Endothelial cell of umbilical vein (primary cell): Measurements from ENCODE around the gene GGT7. TPM values are rescaled to one million over a fixed set of nuclear protein-coding genes. Genes with fewer than 3 reads are reported as not detected.

Experiments
- BruUV-seq: library from RNA; stranded (reverse); fragments of 400-500 nt; replicated peaks from 2 replicates; lab custom pipeline; 2021; lab: Mats Ljungman, UMichigan
- CTCF ChIA-PET: fragments of 300-600, 350-600 bp; sonication (Branson Sonifier 250); formaldehyde crosslinking; loops from one replicate; lab custom pipeline; 2021; ENCODE audit warnings: antibody characterized with exemption, inconsistent platforms; lab: Charles Lee
- POLR2A ChIA-PET: fragments of 300-600, 350-600 bp; sonication (Branson Sonifier 250); formaldehyde crosslinking; loops from one replicate; lab custom pipeline; 2021; ENCODE audit warnings: antibody characterized with exemption, inconsistent platforms; lab: Charles Lee
- DNase-seq: peaks from one replicate; pipeline ENCODE4 v3.0.0-alpha.2; 2011; ENCODE audit warnings: low read depth, low spot score
- FAIRE-seq: peaks from 2 replicates; lab custom pipeline; 2011; peaks lifted over from hg19 to GRCh38; lab: Jason Lieb, UNC
- H2AFZ ChIP-seq: 2 replicates; pipeline ENCODE4 v1.6.0; 2012; ENCODE audit warnings: low read depth, low read length, control low read depth, inconsistent platforms
- H3K27ac ChIP-seq: 2 replicates; pipeline ENCODE4 v1.5.1; 2011; ENCODE audit warnings: low read depth, mild to moderate bottlenecking, control low read depth, low read length, moderate library complexity; ENCODE audit not compliant: insufficient read depth
- H3K27me3 ChIP-seq, 2 experiments: 2 replicates each; pipeline versions ENCODE4 v1.6.0 to v1.6.1; 2011; ENCODE audit warnings: low read length in 2 of 2, mixed read lengths in 1 of 2; ENCODE audit not compliant: control insufficient read depth in 2 of 2, insufficient read depth in 2 of 2
- H3K36me3 ChIP-seq, 2 experiments: 2 replicates in 1 of 2; 3 replicates in 1 of 2; pipeline ENCODE4 v1.5.1; 2011; ENCODE audit warnings: low read length in 2 of 2, mild to moderate bottlenecking in 1 of 2, moderate library complexity in 1 of 2; ENCODE audit not compliant: control insufficient read depth in 2 of 2, insufficient read depth in 2 of 2; ENCODE audit errors: extremely low read depth in 1 of 2
- H3K4me1 ChIP-seq: 3 replicates; pipeline ENCODE4 v1.5.1; 2011; ENCODE audit warnings: mild to moderate bottlenecking, low read length; ENCODE audit not compliant: control insufficient read depth, insufficient read depth; ENCODE audit errors: extremely low read depth
- H3K4me2 ChIP-seq: 2 replicates; pipeline ENCODE4 v1.6.1; 2011; ENCODE audit warnings: low read length, control low read depth, mixed read lengths; ENCODE audit not compliant: insufficient read depth
- H3K4me3 ChIP-seq, 3 experiments: fragments of 200-600 bp in 1 of 3; sonication (generic), shearing (Covaris generic) in 1 of 3; replicated peaks in 1 of 3; 2 replicates each; pipeline ENCODE4 v1.5.1; 2011 to 2016; ENCODE audit warnings: control low read depth in 3 of 3, low read length in 3 of 3, mild to moderate bottlenecking in 2 of 3, inconsistent platforms in 1 of 3, low read depth in 1 of 3, moderate library complexity in 1 of 3; ENCODE audit not compliant: insufficient read depth in 1 of 3
- H3K79me2 ChIP-seq: 2 replicates; pipeline ENCODE4 v1.6.0; 2012; ENCODE audit warnings: low read length, inconsistent platforms; ENCODE audit not compliant: control insufficient read depth, insufficient read depth
- H3K9ac ChIP-seq: replicated peaks from 2 replicates; pipeline ENCODE3; 2011; ENCODE audit warnings: low read length, control low read depth; ENCODE audit not compliant: insufficient read depth; ENCODE audit errors: extremely low read depth
- H3K9me1 ChIP-seq: replicated peaks from 3 replicates; pipeline ENCODE4 v1.6.0; 2011; ENCODE audit warnings: mild to moderate bottlenecking, low read length; ENCODE audit not compliant: control insufficient read depth, insufficient read depth; ENCODE audit errors: extremely low read depth
- H3K9me3 ChIP-seq: replicated peaks from 2 replicates; pipeline ENCODE4 v1.5.1; 2012; ENCODE audit warnings: low read length, inconsistent platforms; ENCODE audit not compliant: control insufficient read depth, insufficient read depth
- H4K20me1 ChIP-seq: replicated peaks from 2 replicates; pipeline ENCODE3; 2011; ENCODE audit warnings: mild to moderate bottlenecking, low read length; ENCODE audit not compliant: control insufficient read depth, insufficient read depth; ENCODE audit errors: extremely low read depth
- EZH2 ChIP-seq: IDR thresholded peaks from 2 replicates; pipeline ENCODE4 v1.6.1; 2012; ENCODE audit warnings: borderline replicate concordance, low read depth, mild to moderate bottlenecking, moderate library complexity, low read length, inconsistent platforms; ENCODE audit not compliant: severe bottlenecking
- FOS ChIP-seq: IDR thresholded peaks from 2 replicates; pipeline ENCODE4 v1.6.1; 2011; ENCODE audit warnings: mild to moderate bottlenecking, low read length, moderate library complexity, borderline replicate concordance; ENCODE audit not compliant: insufficient read depth
- GATA2 ChIP-seq: IDR thresholded peaks from 2 replicates; pipeline ENCODE4 v1.7.0; 2011; ENCODE audit warnings: low read depth, mild to moderate bottlenecking, moderate library complexity, mixed read lengths, low read length; ENCODE audit not compliant: insufficient read length, insufficient read depth
- JUN ChIP-seq: IDR thresholded peaks from 2 replicates; pipeline ENCODE4 v1.6.1; 2011; ENCODE audit warnings: borderline replicate concordance, low read depth; ENCODE audit not compliant: insufficient read length, insufficient read depth
- MAX ChIP-seq: IDR thresholded peaks from 2 replicates; pipeline ENCODE4 v1.6.1; 2011; ENCODE audit not compliant: insufficient read depth, insufficient read length
- POLR2A ChIP-seq: IDR thresholded peaks from 2 replicates; pipeline ENCODE4 v1.6.1; 2012; ENCODE audit warnings: low read depth, mild to moderate bottlenecking, control low read depth, low read length
- POLR2AphosphoS5 ChIP-seq: IDR thresholded peaks from 2 replicates; pipeline ENCODE4 v1.6.1; 2012; ENCODE audit warnings: low read depth, mild to moderate bottlenecking, control low read depth, low read length, moderate library complexity; ENCODE audit not compliant: insufficient read depth
- dilution Hi-C: fragments of 300-500 bp; cut with MboI; formaldehyde crosslinking; loops from one replicate; pipeline ENCODE4 v1.15.0; 2019; ENCODE audit warnings: low sequenced_read_pairs; ENCODE audit not compliant: extremely low pct_ligation_motif_present
- intact Hi-C: fragments of 100-400 bp; cut with micrococcal nuclease; formaldehyde crosslinking; loops from one replicate; pipeline ENCODE4 v1.10.0; 2022
- polyA plus RNA-seq, 4 experiments: library from polyadenylated mRNA; depleted of rRNA in 3 of 4; stranded (reverse) in 3 of 4; unstranded in 1 of 4; fragments of >200 nt; gene quantifications; 2 replicates each; pipeline versions ENCODE4 v1.2.1 to v1.2.3, GENCODE V29; 2011 to 2012; ENCODE audit warnings: missing spikeins in 1 of 4
- total RNA-seq: library from RNA; stranded (reverse); gene quantifications from 2 replicates; pipeline ENCODE4 v1.2.3, GENCODE V29; 2021
- TF ChIP-seq, protein P1 (sequence below), 2 donors: IDR thresholded peaks; 1 replicate in 1 of 2; 2 replicates in 1 of 2; pipeline ENCODE4 v1.5.1; 2011; ENCODE audit warnings: low read length in 2 of 2, mild to moderate bottlenecking in 2 of 2, moderate library complexity in 2 of 2, control low read depth in 1 of 2, inconsistent platforms in 1 of 2, low read depth in 1 of 2; ENCODE audit not compliant: insufficient read depth in 1 of 2; ENCODE audit errors: extremely low read depth in 1 of 2

Gene GGT7
- total and polyA plus RNA-seq, 2 donors (not counting 3 experiments of a cell fraction or from before 2014, with no cell fraction given): 4.1 to 5.0 TPM

- Histone ChIP-seq H3K27ac (no peak overlapping the region), H3K9me3 (no peaks in the 10 kb centered on the region), H3K4me1 (no peaks in the 10 kb centered on the region), H3K9ac (no peak overlapping the region), H3K79me2 (no peaks in the 10 kb centered on the region), H3K27me3 (no peaks in the 10 kb centered on the region), H3K4me2 (no peak overlapping the region), H3K36me3 (no peaks in the 10 kb centered on the region), H4K20me1 (no peaks in the 10 kb centered on the region), H3K9me1 (no peaks in the 10 kb centered on the region), H3K4me3 (no peak overlapping the region), H2AFZ (no peak overlapping the region)
- BruUV-seq: no TSS peak
- ChIA-PET CTCF (no interaction called here), POLR2A (interaction anchor here (1.0 kb wide), 1 partner anchor 416 kb away, joined by 3 read pairs; no protein-coding TSS in a partner anchor)
- intact Hi-C loops: no loop called here
- DNase-seq (no peak), FAIRE-seq (no peak)
- dilution Hi-C loops: no loop called here
- no peak for TF ChIP-seq POLR2A
- no peak for TF ChIP-seq GATA2
- TF ChIP-seq JUN: no peak
- TF ChIP-seq POLR2AphosphoS5: no peak
- no peak for TF ChIP-seq FOS
- TF ChIP-seq MAX: no peak
- no peak for TF ChIP-seq EZH2
- TF ChIP-seq, protein P1, sequence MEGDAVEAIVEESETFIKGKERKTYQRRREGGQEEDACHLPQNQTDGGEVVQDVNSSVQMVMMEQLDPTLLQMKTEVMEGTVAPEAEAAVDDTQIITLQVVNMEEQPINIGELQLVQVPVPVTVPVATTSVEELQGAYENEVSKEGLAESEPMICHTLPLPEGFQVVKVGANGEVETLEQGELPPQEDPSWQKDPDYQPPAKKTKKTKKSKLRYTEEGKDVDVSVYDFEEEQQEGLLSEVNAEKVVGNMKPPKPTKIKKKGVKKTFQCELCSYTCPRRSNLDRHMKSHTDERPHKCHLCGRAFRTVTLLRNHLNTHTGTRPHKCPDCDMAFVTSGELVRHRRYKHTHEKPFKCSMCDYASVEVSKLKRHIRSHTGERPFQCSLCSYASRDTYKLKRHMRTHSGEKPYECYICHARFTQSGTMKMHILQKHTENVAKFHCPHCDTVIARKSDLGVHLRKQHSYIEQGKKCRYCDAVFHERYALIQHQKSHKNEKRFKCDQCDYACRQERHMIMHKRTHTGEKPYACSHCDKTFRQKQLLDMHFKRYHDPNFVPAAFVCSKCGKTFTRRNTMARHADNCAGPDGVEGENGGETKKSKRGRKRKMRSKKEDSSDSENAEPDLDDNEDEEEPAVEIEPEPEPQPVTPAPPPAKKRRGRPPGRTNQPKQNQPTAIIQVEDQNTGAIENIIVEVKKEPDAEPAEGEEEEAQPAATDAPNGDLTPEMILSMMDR (IDR thresholded peaks at IDR 0.05; ENCODE audit: extremely low read depth in 1 of 2, insufficient read depth in 1 of 2, low read depth in 1 of 2, low read length in 2 of 2): no peak
Measured at GRCh38 chr20:34859367-34859766, 13.3 kb downstream of the GGT7 start.
